GM18907 (cell line): Measurements from ENCODE around the gene ST6GALNAC1.
"Not testable (repeated sequence)": the region's sequence is repeated elsewhere in the genome, so short reads cannot be mapped to it uniquely, and the experiment has no call there.

Experiments
- ATAC-seq: cut with Tn5 transposase; IDR thresholded peaks from one replicate; pipeline ENCODE4 v1.9.1; 2021; ENCODE audit warnings: mild to moderate bottlenecking, moderate library complexity; ENCODE audit not compliant: unreplicated experiment

Gene ST6GALNAC1

DNA sequence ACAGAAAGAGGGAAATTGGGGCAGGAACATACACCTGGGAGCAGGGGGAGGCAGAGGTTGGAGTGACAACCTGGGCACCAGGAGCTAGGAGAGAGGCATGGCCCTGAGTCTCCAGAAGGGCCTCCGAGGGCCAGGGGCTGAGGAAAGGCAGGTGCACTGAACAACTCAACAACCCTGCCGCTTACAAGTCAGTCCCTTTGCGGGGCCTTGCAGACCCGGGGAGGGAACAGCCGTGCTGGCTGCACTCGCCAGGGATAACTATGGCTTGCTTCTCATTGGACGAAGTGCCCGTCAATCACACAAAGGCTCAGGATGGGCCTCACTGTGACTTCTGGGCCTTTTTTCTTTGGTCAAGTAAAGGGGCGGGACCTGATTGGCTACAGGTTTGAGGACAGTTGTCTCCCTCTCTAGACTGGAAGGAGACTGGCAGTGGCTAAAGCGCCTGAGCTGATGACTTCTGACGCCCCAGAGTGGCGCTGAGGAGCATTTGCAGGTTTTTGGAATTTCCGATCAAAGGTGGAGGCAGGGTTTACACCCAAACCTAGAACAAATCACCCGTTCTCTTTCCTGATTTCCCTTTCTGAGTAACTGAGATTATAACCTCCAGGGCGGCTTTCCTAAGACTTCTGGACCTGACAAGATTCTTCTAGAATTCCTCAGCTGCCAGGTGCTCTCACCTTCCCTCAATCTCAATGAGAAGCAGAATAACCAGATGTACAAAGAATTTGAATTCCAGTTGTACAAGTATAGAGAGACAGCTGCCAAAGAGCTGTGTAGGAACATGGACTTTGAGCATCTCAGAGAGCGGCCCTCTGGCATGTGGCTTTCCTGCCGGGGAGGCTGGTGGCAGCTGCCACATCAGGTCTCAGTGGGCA is 30.3 kb downstream of the ST6GALNAC1 start:
- ATAC-seq: no peak

DNA sequence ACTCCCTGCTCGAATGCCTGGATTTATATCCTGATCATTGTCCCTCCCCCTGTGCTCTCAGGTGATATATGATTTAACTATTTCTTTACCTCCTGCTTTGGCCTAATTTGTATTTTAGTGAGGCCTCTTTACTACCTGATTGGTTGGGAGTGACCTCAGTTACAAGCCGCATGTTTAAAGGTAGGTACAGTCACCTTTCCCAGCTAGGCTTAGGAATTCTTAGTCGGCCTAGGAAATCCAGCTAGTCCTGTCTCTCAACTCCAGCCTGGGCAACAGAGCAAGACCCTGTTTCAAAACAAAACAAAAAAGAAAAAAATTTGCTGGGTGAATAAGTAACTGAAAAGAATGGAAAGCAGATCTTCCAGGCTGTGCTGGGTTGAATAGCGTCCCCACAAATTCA is 31.1 kb downstream of the ST6GALNAC1 start:
- ATAC-seq: no peak

DNA sequence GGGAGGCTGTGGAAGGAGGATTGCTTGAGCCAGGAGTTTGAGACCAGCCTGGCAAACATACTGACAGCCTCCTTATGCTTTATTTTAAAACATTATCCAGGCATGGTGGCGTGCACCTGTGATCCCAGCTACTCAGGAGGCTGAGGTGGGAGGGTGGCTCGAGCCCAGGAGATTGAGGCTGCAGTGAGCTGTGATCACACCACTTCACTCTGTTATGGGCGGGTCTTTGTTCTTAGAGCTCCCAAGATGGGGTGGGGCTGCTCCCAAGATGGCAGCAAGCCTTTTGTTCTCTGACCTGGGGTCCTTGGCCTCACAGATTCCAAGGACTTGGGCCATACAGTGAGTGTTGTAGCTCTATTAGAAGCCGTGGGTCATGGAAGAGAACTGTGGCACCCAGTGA is 31.8 kb downstream of the ST6GALNAC1 start:
- no peak for ATAC-seq

DNA sequence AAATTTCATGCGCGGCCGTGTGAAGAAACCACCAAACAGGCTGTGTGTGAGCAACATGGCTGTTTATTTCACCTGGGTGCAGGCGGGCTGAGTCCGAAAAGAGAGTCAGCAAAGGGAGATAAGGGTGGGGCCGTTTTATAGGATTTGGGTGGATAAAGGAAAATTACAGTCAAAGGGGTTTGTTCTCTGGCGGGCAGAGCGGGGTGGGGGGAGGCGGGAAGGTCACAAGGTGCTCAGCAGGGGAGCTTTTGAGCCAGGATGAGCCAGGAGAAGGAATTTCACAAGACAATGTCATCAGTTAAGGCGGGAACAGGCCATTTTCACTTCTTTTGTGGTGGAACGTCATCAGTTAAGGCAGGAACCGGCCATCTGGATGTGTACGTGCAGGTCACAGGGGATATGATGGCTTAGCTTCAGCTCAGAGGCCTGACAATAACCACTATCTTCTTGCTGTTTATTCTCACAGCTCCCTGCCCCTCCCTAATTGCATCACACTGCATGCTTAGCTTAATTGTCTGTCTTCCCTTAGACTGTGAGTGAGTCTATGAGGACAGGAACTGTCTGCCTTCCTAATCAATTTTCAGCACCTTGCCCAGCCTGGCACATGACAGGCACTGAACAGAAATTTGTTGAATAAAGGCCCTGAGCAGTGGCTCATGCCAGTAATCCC is 32.3 kb downstream of the ST6GALNAC1 start:
- ATAC-seq: not testable (repeated sequence)

DNA sequence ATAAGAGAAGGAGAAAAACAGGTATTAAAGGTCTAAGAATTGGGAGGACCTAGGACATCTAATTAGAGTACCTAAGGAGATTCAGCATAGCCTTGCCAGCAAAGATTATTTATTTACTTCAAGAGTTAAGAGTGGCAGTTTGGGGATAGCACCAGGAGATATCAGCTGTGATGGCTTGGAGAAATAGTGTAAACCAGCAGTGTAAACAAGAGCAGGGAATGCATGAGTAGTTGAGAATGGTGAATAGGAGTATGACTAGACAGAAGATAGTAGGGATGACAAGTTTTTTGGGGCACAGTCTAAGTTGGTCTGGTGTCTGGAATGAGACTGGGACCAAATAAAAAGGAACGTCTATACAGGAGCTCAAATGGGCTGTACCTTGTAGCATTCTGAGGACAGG is 36.9 kb downstream of the ST6GALNAC1 start:
- ATAC-seq: not testable (repeated sequence)

DNA sequence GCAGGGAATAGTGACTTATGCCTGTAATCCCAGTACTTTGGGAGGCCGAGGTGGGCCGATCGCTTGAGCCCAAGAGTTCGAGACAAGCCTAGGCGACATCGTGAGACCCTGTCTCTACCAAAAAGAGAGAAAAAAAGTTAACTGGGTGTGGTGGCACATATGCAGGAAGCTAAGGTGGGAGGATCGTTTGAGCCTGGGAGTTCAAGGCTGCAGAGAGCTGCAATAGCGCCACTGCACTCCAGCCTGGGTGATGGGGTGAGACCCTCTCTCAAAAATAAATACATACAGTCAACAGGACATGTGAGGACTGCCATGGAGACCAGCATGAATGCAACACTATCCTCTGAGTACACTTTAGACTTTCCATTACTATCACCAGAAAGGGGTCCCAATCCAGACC is 42.5 kb downstream of the ST6GALNAC1 start:
- ATAC-seq: no peak

DNA sequence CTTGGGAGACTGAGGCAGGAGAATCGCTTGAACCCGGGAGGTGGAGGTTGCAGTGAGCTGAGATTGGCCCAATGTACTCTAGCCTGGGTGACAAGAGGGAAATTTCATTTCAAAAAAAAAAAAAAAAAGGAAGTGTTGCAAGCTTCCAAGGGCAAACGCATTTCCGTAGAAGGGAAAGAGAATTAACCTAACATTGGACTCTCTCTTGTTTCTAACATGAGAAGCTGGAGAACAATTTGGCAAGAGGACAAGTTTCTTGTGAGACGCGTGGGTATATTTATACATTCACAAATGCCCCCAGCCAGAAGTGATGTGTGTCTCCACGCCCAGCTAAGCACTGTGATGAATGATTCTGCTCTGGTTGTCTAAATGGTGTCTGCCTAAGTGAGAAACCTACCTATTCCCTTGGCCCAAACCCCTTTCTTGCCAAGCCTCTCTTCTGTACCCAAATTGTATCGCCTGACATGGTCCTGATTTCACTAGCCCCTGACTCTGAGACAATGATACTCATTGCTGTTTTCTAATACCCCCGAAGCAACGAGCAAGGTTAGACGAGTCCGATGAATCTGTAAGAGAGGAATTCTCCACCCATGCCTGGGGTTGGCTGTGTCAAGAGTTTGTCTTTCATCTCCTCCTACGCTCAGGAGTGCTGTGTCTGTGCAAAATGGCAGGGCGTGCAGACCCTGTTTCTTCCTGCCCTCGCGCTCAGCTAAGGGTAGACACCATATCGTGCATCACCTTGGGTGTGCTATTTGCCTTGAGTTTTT is 43.7 kb downstream of the ST6GALNAC1 start:
- ATAC-seq: no peak

DNA sequence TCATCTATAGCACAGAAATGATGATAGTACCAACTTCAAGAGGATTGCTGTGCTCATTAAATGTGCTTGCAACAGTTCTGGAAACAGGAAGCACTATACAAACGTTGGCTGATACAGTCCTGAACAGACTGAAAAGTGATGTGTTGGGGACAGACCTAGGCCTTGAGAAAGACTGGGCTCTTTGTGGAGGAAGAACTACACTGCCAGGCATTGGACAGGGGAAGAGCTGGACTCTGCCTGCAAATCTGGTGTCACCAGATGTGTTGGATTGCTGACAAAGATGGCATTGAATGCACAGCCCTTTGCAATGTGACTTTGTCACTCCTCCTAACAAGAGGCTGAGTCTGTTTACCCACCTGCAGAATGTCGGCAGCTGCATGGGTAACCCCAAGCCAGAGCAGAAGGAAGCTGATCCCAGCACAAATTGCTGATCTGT is 45.5 kb downstream of the ST6GALNAC1 start:
- no peak for ATAC-seq

DNA sequence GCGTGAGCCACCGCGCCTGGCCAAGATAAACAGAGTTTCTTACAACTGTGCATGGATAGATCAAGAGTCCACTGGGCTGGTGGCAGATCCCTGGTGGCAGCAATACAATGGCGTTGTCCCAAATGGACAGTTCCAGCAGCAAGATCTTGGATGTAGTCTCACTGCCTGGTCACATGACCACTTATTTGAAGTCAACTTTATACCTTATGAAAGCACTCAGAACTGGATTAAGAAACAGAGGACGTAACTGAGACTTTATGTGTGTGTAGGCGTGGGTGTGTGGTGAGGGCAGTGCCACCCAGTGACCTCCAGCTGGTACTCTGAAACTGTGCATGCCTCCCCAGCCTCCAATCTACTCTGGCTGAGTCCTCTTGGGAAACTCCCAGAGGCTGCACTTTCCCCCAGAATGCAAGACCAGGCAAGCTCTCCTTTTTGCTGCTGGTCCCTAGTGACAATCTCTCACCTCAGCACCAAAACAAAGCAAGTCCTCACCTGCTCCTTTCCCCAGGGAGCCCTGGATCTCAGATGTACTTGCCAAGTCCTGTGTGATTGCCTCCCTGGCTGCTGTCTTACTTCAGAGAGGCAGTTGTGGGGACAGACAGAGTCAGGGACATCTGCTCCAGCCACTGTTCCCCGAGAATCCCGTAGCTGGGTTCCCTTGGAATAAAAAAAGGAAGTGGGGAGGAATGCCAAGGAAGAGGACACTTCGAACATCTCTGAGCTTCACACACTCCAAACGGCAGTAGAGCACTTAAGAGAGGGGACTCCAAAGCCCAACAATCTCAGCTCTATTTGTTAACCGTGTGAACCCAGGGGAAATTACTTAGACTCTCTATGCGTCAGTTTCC is 46.2 kb downstream of the ST6GALNAC1 start:
- no peak for ATAC-seq

DNA sequence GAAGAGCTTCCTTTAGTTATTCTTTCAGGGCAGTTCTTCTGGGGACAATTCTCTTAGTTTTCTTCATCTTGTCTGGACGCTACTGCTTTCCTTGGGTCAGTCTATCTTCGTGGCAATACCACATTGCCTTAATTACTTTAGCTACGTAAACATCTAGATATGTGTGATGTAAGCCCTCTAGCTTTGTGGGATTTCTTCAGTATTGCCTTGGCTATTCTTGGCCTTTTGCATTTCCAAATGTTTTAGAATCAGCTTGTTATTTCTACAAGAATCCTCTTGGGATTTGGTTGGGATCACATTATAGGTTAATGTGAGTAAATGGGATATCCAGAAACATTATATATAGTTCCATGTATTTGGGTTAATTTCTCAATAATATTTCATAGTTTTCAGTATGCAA is 48.9 kb downstream of the ST6GALNAC1 start:
- ATAC-seq: no peak

DNA sequence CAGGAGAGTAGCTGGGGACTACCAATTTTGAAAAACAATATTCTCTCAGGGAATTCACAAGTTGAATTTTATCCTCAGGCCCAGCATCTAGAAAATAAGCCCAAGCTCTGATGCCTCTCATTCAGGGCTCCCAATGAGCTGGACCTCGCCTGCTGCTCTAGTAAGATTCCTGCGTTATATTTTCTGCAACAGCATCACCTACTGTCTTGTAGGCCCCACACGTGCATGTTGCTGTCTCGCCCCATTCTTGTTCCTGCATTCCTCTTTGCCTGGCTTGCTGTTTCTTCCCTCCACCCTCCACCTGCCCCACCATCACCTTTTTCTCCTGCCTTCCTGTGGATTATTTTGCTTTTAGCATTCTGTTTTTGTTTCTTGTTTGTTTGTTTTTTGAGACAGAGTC is 49.6 kb downstream of the ST6GALNAC1 start:
- no peak for ATAC-seq

DNA sequence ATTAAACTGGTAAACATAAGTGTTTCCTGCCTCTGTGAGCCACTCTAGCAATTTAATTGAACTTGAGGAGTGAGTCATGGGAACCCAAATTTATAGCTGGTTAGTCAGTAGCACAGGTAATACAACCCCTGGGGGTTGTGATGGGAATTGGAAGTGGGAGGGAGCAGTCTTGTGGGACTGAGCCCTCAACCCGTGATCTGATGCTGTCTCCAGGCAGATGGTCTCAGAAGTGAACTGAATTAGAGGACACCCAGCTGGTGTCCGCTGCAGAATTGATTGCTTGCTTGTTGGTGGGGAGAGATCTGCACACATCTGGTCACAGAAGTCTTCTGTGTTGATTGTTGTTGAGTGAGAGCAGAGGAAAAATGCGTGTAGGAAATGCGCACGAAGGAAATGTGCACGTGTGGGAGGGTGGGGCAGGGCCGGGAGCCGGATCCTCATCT is 50.2 kb downstream of the ST6GALNAC1 start:
- ATAC-seq: no peak

DNA sequence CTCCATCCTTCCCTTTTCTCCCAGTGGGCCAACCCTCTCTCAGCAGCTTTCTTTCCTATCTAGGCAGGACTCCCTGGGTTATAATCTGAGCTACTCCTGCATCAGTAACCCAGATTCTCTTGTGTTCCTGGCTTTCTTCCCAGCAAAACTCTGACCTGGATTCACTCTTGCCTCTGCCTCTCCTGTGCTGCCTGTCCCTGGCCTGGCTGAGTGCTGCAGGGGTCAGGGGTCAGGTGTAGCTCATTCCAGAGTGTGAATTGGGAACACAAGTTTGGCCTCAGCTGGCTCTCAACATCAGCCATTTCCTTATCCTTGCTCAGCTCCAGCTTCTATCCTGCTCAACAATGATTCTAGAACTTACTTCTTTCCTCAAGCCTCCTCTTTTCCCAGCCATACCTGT is 55.4 kb downstream of the ST6GALNAC1 start:
- ATAC-seq: no peak

DNA sequence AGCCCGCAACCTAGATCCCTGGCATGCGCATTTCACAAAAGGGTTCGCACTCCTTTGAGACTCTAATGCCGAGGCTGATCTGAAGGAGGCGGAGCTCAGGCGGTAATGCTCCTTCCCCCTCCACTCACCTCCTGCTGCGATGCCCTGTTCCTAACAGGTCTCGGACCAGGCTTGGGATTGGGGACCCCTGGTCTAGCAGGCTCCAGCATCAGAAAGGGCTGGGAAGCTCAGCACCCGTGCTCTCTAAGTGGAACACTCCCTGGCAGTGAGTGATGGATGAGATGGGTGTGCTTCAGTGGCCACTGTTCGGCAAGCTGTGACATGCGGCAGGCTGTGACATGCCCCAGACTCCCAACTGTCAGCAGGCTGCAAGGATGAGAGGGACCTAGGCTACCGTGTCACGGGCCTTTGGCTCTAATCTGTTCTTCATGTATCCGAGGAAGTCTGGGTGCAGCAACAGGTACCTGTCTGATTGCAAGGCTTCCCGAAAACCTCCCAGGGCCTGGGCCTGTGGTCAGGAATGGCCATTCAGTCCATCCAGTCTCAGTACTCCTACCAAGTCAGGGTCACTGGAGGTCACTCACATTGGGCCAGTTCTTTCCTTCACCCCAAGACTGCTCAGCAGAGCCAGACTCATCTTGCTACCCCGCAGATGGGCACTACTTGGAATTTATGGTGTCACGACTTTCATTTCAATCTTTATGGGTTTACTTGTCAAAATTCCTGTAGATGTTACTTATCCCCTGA is 56.6 kb downstream of the ST6GALNAC1 start:
- no peak for ATAC-seq

DNA sequence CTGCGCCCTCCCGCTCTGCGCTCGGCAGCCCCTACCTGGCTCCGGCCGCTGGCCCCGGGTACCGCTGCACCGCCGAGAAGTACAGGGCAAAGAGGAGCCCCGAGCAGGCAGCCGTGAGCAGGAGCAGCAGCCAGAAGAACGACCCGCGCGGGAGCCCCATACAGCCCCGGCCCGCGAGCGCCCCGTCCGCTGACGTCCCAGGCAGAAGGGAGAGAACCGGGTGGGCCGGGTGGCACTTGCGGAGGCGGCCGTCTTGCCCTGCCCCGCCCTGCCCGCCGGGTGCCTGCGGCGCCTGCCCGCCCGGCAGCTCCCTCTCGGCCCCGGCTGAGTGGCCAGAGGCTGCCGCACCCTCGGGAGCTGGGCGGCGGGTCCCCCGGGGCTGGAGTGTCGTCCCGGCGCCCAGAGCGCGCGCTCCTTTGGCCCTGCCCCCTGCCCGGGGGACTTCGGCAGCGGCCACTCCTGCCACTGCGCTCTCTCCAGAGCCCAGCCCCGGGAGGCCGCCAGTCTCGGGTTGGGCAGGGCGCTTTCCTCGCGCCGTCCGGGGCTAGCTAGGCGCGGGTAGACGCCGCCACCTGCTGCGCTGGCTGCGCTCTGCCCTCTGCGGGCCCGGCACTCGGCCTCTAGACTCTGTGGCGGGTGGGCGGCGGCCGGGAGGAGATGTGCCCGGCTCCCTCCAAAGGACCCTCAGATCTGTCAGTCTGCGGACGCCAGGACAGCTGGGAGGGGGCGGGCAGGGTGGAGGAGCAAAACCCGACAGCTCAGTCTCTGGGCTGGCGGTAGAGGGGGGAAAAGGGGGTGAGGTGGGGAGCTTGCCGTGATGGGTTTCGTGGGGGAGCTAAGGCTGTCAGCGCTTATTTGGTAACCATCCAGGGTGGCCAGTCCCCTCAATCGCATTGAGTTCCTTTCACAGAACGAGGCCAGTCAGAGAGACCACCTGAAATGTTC is 57.6 kb downstream of the ST6GALNAC1 start, which contains the start of gene ST6GALNAC2:
Gene ST6GALNAC2, minus strand, starts transcription at position 212 of the 945 bp plus-strand sequence. Its CDS starts 52 bp downstream, at position 160.
- ATAC-seq: no peak

DNA sequence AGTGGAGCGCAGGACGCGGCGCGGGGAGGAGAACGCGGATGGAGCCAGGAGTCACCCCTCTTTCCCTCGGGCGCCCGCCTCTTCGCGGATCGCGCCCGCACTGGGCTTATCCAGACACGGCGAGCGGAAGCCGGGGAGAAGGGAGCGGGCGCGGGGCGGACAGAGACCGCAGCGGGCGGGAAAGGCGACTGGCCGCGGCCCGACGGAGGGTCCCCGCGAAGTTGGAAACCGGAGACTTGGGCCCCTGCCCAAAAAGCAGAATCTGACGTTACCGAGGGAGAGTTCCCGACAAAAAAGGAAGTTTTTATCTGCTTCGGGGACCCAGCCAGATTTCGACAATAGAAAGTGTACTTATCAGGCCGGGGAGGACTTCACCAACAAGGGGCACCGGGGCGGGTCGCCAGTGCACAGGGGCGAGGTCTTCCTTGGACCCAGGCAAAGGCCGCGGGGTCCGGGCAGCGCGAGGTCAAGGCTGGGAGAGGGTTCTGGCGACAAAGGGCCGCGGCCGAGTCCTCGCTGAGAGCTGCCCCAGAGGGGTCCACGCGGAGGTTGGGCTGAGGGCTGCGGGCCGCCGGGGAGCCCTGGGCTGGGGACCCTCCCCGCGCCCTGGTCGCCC is 58.4 kb downstream of the ST6GALNAC1 start:
- no peak for ATAC-seq

DNA sequence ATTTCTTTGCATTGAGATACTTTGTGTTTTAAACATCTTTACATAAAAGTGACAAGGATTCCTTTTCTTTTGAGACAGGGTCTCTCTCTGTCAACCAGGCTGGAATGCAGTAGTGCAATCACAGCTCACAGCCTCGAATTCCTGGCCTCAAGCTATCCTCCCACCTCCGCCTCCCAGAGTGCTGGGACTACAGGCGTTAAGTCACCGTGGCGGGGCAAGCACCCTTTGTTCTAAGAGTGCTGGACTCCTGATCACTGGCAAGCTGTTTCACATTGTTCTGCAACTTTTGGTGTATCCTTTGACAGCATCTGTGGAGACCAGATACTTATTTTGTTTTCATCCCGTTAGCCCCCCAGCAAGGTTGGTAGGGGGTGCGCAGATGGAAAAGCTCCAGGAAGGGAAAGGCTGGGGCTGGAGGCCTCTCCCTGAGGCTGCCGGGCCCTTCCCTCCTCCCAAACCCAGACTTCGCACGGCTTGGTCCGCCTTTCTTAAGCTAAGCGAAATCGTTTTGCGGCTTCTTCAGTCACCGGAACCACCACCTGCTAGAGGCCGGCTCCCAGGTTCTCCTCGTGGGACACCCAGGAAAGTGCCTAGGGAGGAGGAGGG is 59.0 kb downstream of the ST6GALNAC1 start:
- ATAC-seq: no peak

DNA sequence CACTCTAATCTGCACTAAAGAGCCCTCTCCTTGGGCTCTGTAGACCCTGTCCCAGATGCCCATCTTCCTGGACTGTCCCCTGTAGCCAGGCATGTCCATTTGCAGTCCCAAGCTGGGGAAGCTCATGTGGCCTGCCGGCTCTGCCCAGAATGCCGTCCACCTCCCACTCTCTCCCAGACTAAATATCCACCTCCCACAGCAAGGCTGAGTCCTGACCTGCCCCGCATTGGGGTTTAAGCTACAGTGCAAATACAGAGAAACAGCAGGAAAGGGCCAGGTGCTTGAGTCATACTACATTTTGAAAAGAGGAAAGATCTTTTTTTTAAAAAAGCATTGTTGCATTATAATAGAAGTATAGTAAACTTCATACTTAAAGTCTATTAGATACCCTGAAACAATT is 60.9 kb downstream of the ST6GALNAC1 start:
- no peak for ATAC-seq
